ENCODE data around the gene KRTAP17-1.
"Not testable (repeated sequence)": the region's sequence is repeated elsewhere in the genome, so short reads cannot be mapped to it uniquely, and the experiment has no call there.

Gene KRTAP17-1

GRCh38 chr17:41302981-41303380 is 12.5 kb downstream of the KRTAP17-1 start:
- no peak for DNase-seq (ENCODE audit: low read depth)

GRCh38 chr17:41301916-41302901 is 13.3 kb downstream of the KRTAP17-1 start, which contains the start of gene KRTAP29-1:
KRTAP29-1 (minus strand) TSS chr17:41302851; CDS start chr17:41302851, 0 bp downstream.
- no peak for DNase-seq (ENCODE audit: low read depth)

GRCh38 chr17:41301204-41301790 is 14.2 kb downstream of the KRTAP17-1 start:
- no peak for DNase-seq (ENCODE audit: low read depth)

- no peak for DNase-seq (ENCODE audit: low read depth)
These were observed 16.9 kb downstream of the KRTAP17-1 start for GRCh38 chr17:41298458-41299135.

GRCh38 chr17:41296846-41297245 is 18.7 kb downstream of the KRTAP17-1 start:
- DNase-seq (ENCODE audit: low read depth) = no peak

GRCh38 chr17:41294016-41294415 is 21.5 kb downstream of the KRTAP17-1 start:
- DNase-seq (ENCODE audit: low read depth) = no peak

- no peak for DNase-seq (ENCODE audit: low read depth)
These were observed 28.5 kb downstream of the KRTAP17-1 start for GRCh38 chr17:41287050-41287449.

- DNase-seq (ENCODE audit: low read depth) = no peak
These were observed 31.0 kb downstream of the KRTAP17-1 start for GRCh38 chr17:41284546-41284945.

- no peak for DNase-seq (ENCODE audit: low read depth)
These were observed 31.5 kb downstream of the KRTAP17-1 start for GRCh38 chr17:41284043-41284442.

GRCh38 chr17:41278176-41278955 is 37.1 kb downstream of the KRTAP17-1 start:
- no peak for DNase-seq (ENCODE audit: low read depth)

- not testable (repeated sequence) for DNase-seq (ENCODE audit: low read depth)
These were observed 39.8 kb downstream of the KRTAP17-1 start, which contains the start of gene KRTAP9-7 for GRCh38 chr17:41275648-41276190. KRTAP9-7 (plus strand) TSS chr17:41275698; CDS start chr17:41275698, 0 bp downstream.

GRCh38 chr17:41271858-41272257 is 43.7 kb downstream of the KRTAP17-1 start:
- no peak for DNase-seq (ENCODE audit: low read depth)

- not testable (repeated sequence) for DNase-seq (ENCODE audit: low read depth)
These were observed 44.2 kb downstream of the KRTAP17-1 start for GRCh38 chr17:41271323-41271722.

GRCh38 chr17:41267711-41268110 is 47.8 kb downstream of the KRTAP17-1 start:
- no peak for DNase-seq (ENCODE audit: low read depth)

GRCh38 chr17:41265078-41265477 is 50.4 kb downstream of the KRTAP17-1 start, which contains the start of gene KRTAP9-6:
KRTAP9-6 (plus strand) TSS chr17:41265378; CDS start chr17:41265378, 0 bp downstream.
- no peak for DNase-seq (ENCODE audit: low read depth)
